ENCODE results near the gene OAF. TPM values are rescaled to one million over a fixed set of nuclear protein-coding genes. Genes with fewer than 3 reads are reported as not detected.

OAF gene
- total and polyA plus RNA-seq, 2 donors (not counting 1 experiment from before 2014, with no cell fraction given), result 1.3 to 1.9 TPM

DNA sequence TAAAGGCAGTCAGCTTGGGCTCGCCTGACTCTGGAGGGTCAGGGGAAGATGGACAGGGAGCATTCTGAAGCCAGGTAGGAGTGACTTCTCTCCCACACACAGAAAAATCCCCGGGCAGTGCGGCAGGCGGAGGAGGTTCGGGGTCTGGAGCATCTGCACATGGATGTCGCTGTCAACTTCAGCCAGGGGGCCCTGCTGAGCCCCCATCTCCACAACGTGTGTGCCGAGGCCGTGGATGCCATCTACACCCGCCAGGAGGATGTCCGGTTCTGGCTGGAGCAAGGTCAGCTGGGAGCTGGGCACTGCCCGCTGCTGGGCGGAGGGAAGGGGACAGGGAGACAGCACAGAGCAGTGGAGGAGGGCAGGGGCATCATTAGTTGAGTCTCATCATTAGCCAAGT, 15.9 kb downstream of the OAF start:
- DNase-seq, result no peak
- Mint-ChIP-seq H3K27me3 (peaks cover 19% of the 10 kb centered on the region), H3K4me3 (no peak overlapping the region), H3K9me3 (ENCODE audit: insufficient read depth) (no peaks in the 10 kb centered on the region), H3K4me1 (peaks cover 14% of the 10 kb centered on the region), H3K27ac (no peak overlapping the region)
- no peak for TF ChIP-seq EZH2 (IDR thresholded peaks at IDR 0.05; ENCODE audit: borderline replicate concordance, insufficient read depth, low read depth, low read length, poor library complexity, severe bottlenecking)
- TF ChIP-seq, protein P1, sequence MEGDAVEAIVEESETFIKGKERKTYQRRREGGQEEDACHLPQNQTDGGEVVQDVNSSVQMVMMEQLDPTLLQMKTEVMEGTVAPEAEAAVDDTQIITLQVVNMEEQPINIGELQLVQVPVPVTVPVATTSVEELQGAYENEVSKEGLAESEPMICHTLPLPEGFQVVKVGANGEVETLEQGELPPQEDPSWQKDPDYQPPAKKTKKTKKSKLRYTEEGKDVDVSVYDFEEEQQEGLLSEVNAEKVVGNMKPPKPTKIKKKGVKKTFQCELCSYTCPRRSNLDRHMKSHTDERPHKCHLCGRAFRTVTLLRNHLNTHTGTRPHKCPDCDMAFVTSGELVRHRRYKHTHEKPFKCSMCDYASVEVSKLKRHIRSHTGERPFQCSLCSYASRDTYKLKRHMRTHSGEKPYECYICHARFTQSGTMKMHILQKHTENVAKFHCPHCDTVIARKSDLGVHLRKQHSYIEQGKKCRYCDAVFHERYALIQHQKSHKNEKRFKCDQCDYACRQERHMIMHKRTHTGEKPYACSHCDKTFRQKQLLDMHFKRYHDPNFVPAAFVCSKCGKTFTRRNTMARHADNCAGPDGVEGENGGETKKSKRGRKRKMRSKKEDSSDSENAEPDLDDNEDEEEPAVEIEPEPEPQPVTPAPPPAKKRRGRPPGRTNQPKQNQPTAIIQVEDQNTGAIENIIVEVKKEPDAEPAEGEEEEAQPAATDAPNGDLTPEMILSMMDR (IDR thresholded peaks at IDR 0.05), result no peak
- Histone ChIP-seq H3K4me1 (ENCODE audit: control insufficient read depth in 2 of 2, insufficient read depth in 2 of 2, low read length in 2 of 2) (peaks cover 7 to 8% of the 10 kb centered on the region in 2 donors), H3K27me3 (replicated peaks in 1 of 4; ENCODE audit: control extremely low read depth in 1 of 4, control insufficient read depth in 3 of 4, insufficient read depth in 4 of 4, low read length in 3 of 4) (no peaks in the 10 kb centered on the region), H3K27ac (ENCODE audit: low read length in 2 of 2) (no peak overlapping the region), H3K9ac (ENCODE audit: low read length) (no peak overlapping the region), H3K4me3 (ENCODE audit: control extremely low read depth in 1 of 5, extremely low read depth in 1 of 5, insufficient read depth in 1 of 5, low read depth in 2 of 5, low read length in 4 of 5) (no peak overlapping the region), H3K36me3 (replicated peaks in 1 of 2; ENCODE audit: control extremely low read depth in 1 of 2, control insufficient read depth in 1 of 2, extremely low read depth in 1 of 2, insufficient read depth in 2 of 2, low read length in 1 of 2) (no peaks in the 10 kb centered on the region), H4K20me1 (ENCODE audit: control insufficient read depth, insufficient read depth, low read length, poor library complexity, severe bottlenecking) (no peaks in the 10 kb centered on the region), H3K9me3 (ENCODE audit: control extremely low read depth in 1 of 3, control insufficient read depth in 2 of 3, insufficient read depth in 1 of 3, low read length in 2 of 3) (no peaks in the 10 kb centered on the region), H3K79me2 (ENCODE audit: control insufficient read depth, insufficient read depth, low read length) (no peaks in the 10 kb centered on the region), H2AFZ (ENCODE audit: insufficient read depth, low read depth, low read length, poor library complexity, severe bottlenecking) (no peak overlapping the region), H3K4me2 (replicated peaks; ENCODE audit: low read depth, low read length, poor library complexity, severe bottlenecking) (no peak overlapping the region)
- intact Hi-C loops (cut with micrococcal nuclease), result no loop called here
- CTCF ChIA-PET, result no interaction called here
- POLR2A ChIA-PET, result no interaction called here
- WGBS (ENCODE audit: insufficient coverage), result 83% methylated on average over 8 of the region's 13 CpGs
- ATAC-seq (ENCODE audit: low read depth), result no peak

DNA sequence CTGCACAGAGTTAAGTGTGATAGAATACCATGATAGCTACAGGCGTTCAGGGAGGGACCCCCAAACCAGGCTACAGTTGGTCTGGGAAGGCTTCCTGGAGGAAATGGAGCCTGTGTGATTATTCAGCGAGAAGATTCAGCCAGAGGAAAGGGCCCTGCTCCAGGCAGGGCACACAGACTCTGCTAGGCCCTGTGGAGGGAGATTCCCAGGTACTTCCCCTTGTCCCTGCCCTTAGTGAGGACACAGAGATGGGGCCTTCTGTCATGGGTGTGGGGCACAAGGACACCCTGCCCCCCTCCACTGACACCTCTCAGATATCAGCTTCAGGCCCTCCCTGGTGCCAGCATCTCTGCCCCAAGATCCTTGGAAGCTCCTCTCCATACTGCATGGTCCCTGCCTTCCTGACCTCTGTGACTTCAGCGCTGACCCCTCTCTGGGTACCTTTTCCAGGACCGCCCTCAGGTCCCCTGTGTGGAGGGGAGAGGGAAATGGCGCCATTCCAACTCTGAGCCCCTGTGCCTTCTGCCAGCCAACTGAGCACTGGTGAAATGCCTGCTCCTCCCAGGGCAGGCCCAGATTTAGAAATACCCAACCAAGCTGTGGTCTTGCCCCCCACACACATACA, 16.5 kb downstream of the OAF start:
- Histone ChIP-seq H3K4me2 (replicated peaks; ENCODE audit: low read depth, low read length, poor library complexity, severe bottlenecking) (no peak overlapping the region), H3K79me2 (ENCODE audit: control insufficient read depth, insufficient read depth, low read length) (no peaks in the 10 kb centered on the region), H3K9ac (ENCODE audit: low read length) (no peak overlapping the region), H3K27me3 (replicated peaks in 1 of 4; ENCODE audit: control extremely low read depth in 1 of 4, control insufficient read depth in 3 of 4, insufficient read depth in 4 of 4, low read length in 3 of 4) (no peaks in the 10 kb centered on the region), H3K4me1 (ENCODE audit: control insufficient read depth in 2 of 2, insufficient read depth in 2 of 2, low read length in 2 of 2) (peaks cover 7 to 8% of the 10 kb centered on the region in 2 donors), H2AFZ (ENCODE audit: insufficient read depth, low read depth, low read length, poor library complexity, severe bottlenecking) (no peak overlapping the region), H4K20me1 (ENCODE audit: control insufficient read depth, insufficient read depth, low read length, poor library complexity, severe bottlenecking) (no peaks in the 10 kb centered on the region), H3K4me3 (ENCODE audit: control extremely low read depth in 1 of 5, extremely low read depth in 1 of 5, insufficient read depth in 1 of 5, low read depth in 2 of 5, low read length in 4 of 5) (no peak overlapping the region), H3K9me3 (ENCODE audit: control extremely low read depth in 1 of 3, control insufficient read depth in 2 of 3, insufficient read depth in 1 of 3, low read length in 2 of 3) (no peaks in the 10 kb centered on the region), H3K27ac (ENCODE audit: low read length in 2 of 2) (no peak overlapping the region), H3K36me3 (replicated peaks in 1 of 2; ENCODE audit: control extremely low read depth in 1 of 2, control insufficient read depth in 1 of 2, extremely low read depth in 1 of 2, insufficient read depth in 2 of 2, low read length in 1 of 2) (no peaks in the 10 kb centered on the region)
- ATAC-seq (ENCODE audit: low read depth) (no peak), DNase-seq (no peak)
- H3K27ac Mint-ChIP-seq, result no peak overlapping the region
- H3K9me3 Mint-ChIP-seq (ENCODE audit: insufficient read depth), result no peaks in the 10 kb centered on the region
- 80% methylated on average over 2 of the region's 5 CpGs for WGBS (ENCODE audit: insufficient coverage)
- intact Hi-C loops (cut with micrococcal nuclease), result no loop called here
- CTCF ChIA-PET, result no interaction called here
- TF ChIP-seq, protein P1 (IDR thresholded peaks at IDR 0.05), result no peak
- no peak for TF ChIP-seq EZH2 (IDR thresholded peaks at IDR 0.05; ENCODE audit: borderline replicate concordance, insufficient read depth, low read depth, low read length, poor library complexity, severe bottlenecking)
- peaks cover 14% of the 10 kb centered on the region for H3K4me1 Mint-ChIP-seq
- H3K27me3 Mint-ChIP-seq, result peaks cover 19% of the 10 kb centered on the region
- H3K4me3 Mint-ChIP-seq, result no peak overlapping the region
- POLR2A ChIA-PET, result no interaction called here
